Vagina (tissue), 2 donors: ENCODE data around the gene ATXN1L. TPM values are rescaled to one million over a fixed set of nuclear protein-coding genes. Genes with fewer than 3 reads are reported as not detected.

Experiments used
- DNase-seq, 2 donors: peaks; one replicate each; pipeline ENCODE4 v3.0.0-alpha.2; 2017; ENCODE audit errors: extremely low spot score in 2 of 2
- H3K27ac ChIP-seq: fragments of 200-600 bp; sonication (generic); one replicate; pipeline ENCODE4 v1.5.1; 2019
- H3K27me3 ChIP-seq: fragments of 200-600 bp; sonication (generic); one replicate; pipeline ENCODE4 v1.5.1; 2019
- H3K36me3 ChIP-seq, 2 donors: fragments of 200-600 bp; sonication (generic); one replicate each; pipeline ENCODE4 v1.5.1; 2017 to 2019
- H3K4me1 ChIP-seq: fragments of 200-600 bp; sonication (generic); one replicate; pipeline ENCODE4 v1.5.1; 2019
- H3K4me3 ChIP-seq, 2 donors: fragments of 200-600 bp; sonication (generic); 1 replicate in 1 of 2; 2 replicates in 1 of 2; pipeline ENCODE4 v1.5.1; 2016 to 2019
- H3K9me3 ChIP-seq: fragments of 200-600 bp; sonication (generic); one replicate; pipeline ENCODE4 v1.5.1; 2019
- POLR2A ChIP-seq, 2 donors: fragments of 450-650 bp; IDR thresholded peaks; one replicate each; pipeline ENCODE4 v1.6.1; 2017; ENCODE audit warnings: antibody characterized with exemption in 2 of 2, mild to moderate bottlenecking in 2 of 2, moderate library complexity in 2 of 2
- POLR2AphosphoS5 ChIP-seq, 2 donors: sonication (generic); formaldehyde crosslinking; IDR thresholded peaks; one replicate each; pipeline ENCODE4 v1.9.0; 2017; ENCODE audit warnings: antibody characterized with exemption in 2 of 2, mild to moderate bottlenecking in 2 of 2, low read depth in 1 of 2; ENCODE audit not compliant: insufficient read depth in 1 of 2
- intact Hi-C: fragments of 100-400 bp; cut with DNase I; formaldehyde crosslinking; loops from one replicate; pipeline ENCODE4 v1.15.1; 2023
- total RNA-seq: library from RNA; depleted of rRNA; stranded (reverse); fragments of >200 nt; gene quantifications from one replicate; pipeline ENCODE4 v1.2.3, GENCODE V29; 2016
- TF ChIP-seq, protein P1 (sequence below), 3 experiments: fragments of 450-650 bp in 2 of 3; fragments of 200-600 bp in 1 of 3; sonication (generic) in 1 of 3; IDR thresholded peaks; one replicate each; pipeline ENCODE4 v1.5.1; 2017 to 2019; ENCODE audit warnings: antibody characterized with exemption in 3 of 3, mild to moderate bottlenecking in 2 of 3, moderate library complexity in 2 of 3

ATXN1L gene
- total RNA-seq, 1 donor from 2014 or later: 15.0 TPM

GRCh38 chr16:71883168-71883848, 37.5 kb downstream of the ATXN1L start:
- peak overlapping the region; percentile 99 for H3K27ac ChIP-seq
- DNase-seq: no peak
- H3K9me3 ChIP-seq: no peaks in the 10 kb centered on the region
- TF ChIP-seq, protein P1, sequence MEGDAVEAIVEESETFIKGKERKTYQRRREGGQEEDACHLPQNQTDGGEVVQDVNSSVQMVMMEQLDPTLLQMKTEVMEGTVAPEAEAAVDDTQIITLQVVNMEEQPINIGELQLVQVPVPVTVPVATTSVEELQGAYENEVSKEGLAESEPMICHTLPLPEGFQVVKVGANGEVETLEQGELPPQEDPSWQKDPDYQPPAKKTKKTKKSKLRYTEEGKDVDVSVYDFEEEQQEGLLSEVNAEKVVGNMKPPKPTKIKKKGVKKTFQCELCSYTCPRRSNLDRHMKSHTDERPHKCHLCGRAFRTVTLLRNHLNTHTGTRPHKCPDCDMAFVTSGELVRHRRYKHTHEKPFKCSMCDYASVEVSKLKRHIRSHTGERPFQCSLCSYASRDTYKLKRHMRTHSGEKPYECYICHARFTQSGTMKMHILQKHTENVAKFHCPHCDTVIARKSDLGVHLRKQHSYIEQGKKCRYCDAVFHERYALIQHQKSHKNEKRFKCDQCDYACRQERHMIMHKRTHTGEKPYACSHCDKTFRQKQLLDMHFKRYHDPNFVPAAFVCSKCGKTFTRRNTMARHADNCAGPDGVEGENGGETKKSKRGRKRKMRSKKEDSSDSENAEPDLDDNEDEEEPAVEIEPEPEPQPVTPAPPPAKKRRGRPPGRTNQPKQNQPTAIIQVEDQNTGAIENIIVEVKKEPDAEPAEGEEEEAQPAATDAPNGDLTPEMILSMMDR (IDR thresholded peaks at IDR 0.05): no peak
- TF ChIP-seq POLR2AphosphoS5 (IDR thresholded peaks at IDR 0.05; ENCODE audit: insufficient read depth in 1 of 2, low read depth in 1 of 2) (no peak), POLR2A (IDR thresholded peaks at IDR 0.05) (no peak)
- H3K4me3 ChIP-seq: peak overlapping the region; percentile 81 to 98
- no peaks in the 10 kb centered on the region for H3K27me3 ChIP-seq
- peaks cover 27% of the 10 kb centered on the region for H3K4me1 ChIP-seq
- peaks cover 0 to 19% of the 10 kb centered on the region in 2 donors for H3K36me3 ChIP-seq
- intact Hi-C loops: loop anchor here (10.0 kb wide), 1 partner anchor 159 kb away; the partner anchor contains the start of gene PHLPP2

GRCh38 chr16:71883849-71884638, 38.3 kb downstream of the ATXN1L start, which contains the start of gene ZNF821:
Gene ZNF821, minus strand, starts transcription at chr16:71884182. Its CDS starts 4,236 bp downstream, at chr16:71879946.
- peak within 1 kb of the TSS; percentile 99 for H3K27ac ChIP-seq
- H3K4me3 ChIP-seq: peak within 1 kb of the TSS; percentile 81 to 98
- H3K9me3 ChIP-seq: no peaks in the 10 kb centered on the region
- TF ChIP-seq, protein P1 (IDR thresholded peaks at IDR 0.05): peak in 1 of 3 experiments; percentile 9
- TF ChIP-seq POLR2A (IDR thresholded peaks at IDR 0.05) (no peak), POLR2AphosphoS5 (IDR thresholded peaks at IDR 0.05; ENCODE audit: insufficient read depth in 1 of 2, low read depth in 1 of 2) (peak in 1 of 2 donors; percentile 50)
- H3K4me1 ChIP-seq: peaks cover 27% of the 10 kb centered on the region
- no peak for DNase-seq
- intact Hi-C loops: loop anchor here (10.0 kb wide), 1 partner anchor 159 kb away; the partner anchor contains the start of gene PHLPP2
- no peaks in the 10 kb centered on the region for H3K27me3 ChIP-seq
- peaks cover 0 to 11% of the 10 kb centered on the region in 2 donors for H3K36me3 ChIP-seq

DNA sequence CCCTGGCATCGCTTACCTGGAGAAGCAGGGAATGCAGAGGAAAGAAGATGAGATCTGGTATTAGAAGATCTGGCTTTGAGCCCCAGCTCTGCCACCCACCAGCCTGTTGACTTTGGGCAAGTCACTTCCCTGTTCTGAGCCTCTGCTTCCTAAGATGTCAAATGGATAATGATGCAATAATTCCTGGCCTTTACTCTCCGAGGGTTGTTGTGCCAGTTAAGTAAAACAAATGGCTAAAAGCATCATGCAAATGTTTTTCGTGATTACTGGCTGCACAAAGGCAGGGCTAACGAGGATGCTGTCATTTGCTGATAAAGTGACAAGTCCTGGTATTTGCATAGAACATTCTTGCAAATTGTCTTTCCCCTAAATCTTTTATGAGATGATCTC, 39.5 kb downstream of the ATXN1L start:
- TF ChIP-seq POLR2A (IDR thresholded peaks at IDR 0.05) (no peak), POLR2AphosphoS5 (IDR thresholded peaks at IDR 0.05; ENCODE audit: insufficient read depth in 1 of 2, low read depth in 1 of 2) (no peak)
- TF ChIP-seq, protein P1 (IDR thresholded peaks at IDR 0.05): no peak
- intact Hi-C loops: loop anchor here (10.0 kb wide), 1 partner anchor 160 kb away; the partner anchor contains the start of gene PHLPP2
- H3K4me1 ChIP-seq: peaks cover 27% of the 10 kb centered on the region
- H3K27me3 ChIP-seq: no peaks in the 10 kb centered on the region
- H3K4me3 ChIP-seq: peak overlapping the region in 1 of 2 donors; percentile 81
- peaks cover 0 to 7% of the 10 kb centered on the region in 2 donors for H3K36me3 ChIP-seq
- H3K27ac ChIP-seq: no peak overlapping the region
- no peaks in the 10 kb centered on the region for H3K9me3 ChIP-seq
- DNase-seq: no peak

GRCh38 chr16:71889147-71889546, 43.4 kb downstream of the ATXN1L start:
- Histone ChIP-seq H3K27ac (no peak overlapping the region), H3K9me3 (no peaks in the 10 kb centered on the region), H3K4me3 (no peak overlapping the region), H3K27me3 (no peaks in the 10 kb centered on the region), H3K36me3 (no peaks in the 10 kb centered on the region), H3K4me1 (peaks cover 11% of the 10 kb centered on the region)
- TF ChIP-seq, protein P1 (IDR thresholded peaks at IDR 0.05): no peak
- TF ChIP-seq POLR2A (IDR thresholded peaks at IDR 0.05): no peak
- no peak for TF ChIP-seq POLR2AphosphoS5 (IDR thresholded peaks at IDR 0.05; ENCODE audit: insufficient read depth in 1 of 2, low read depth in 1 of 2)
- intact Hi-C loops: loop anchor here (10.0 kb wide), 1 partner anchor 164 kb away; the partner anchor contains the start of gene PHLPP2
- DNase-seq: no peak
